Measurements from ENCODE around the gene MMAB.

Gene MMAB

GRCh38 chr12:109586385-109587296 is 13.3 kb upstream of the MMAB start:
- no peak for DNase-seq (ENCODE audit: extremely low read depth in 1 of 2, low read depth in 1 of 2)

DNA sequence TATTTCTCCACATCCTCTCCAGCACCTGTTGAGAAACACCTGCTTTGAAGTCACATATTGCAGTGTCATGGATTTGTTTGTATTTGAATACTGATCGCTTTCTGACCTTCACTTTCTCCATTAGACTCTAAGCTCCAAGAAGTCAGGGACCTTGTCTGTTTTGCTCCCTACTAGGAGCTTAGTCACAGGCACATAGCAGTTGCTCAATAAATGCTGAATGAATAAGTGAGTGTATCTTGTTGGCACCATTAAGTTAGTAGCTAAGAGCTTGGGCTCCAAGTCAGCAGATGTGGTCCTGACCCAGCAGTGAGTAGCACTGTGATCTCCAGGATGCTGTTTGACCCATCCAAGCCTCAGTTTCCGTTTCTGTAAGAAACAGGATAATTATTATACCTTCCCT is 10.4 kb upstream of the MMAB start:
- no peak for DNase-seq (ENCODE audit: extremely low read depth in 1 of 2, low read depth in 1 of 2)

DNA sequence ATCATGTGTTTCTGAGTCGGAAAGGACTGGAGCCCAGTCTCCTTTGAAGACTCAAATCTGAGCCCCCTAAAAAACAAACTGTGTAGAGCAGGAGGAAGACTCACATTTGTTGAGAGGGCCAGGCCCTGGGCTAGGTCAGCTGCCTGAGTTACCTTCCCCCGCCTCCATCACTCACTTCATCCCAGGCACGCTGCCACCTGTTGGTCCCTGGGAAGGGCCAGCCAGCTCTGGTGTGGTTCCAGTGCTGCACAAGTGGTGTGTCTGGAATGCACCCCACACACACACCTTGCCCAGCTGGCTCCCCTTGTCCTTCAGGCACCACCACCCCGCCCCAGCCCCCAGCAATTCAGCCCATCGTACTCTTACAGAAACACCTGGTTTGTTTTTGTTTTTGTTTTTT is 9.3 kb upstream of the MMAB start:
- DNase-seq (ENCODE audit: extremely low read depth in 1 of 2, low read depth in 1 of 2): no peak

DNA sequence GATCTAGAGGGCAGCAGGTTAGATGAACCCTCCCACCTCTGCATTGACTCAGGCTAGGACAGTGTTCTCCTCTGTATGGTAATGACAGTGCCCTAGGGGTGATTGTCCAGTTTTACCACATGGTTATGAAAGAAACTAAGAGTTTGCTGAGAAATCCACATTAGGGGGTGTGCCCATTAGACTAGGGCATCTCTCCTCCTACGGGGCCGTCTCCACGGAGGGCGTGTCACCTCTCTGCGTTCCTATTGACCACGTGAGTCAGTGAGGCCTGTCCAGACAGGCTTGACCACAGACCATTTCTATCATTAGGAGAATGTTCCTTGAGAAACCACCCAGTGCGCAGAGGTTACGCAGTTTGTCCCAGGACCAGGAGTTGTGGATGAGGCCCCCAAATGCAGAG is 8.6 kb upstream of the MMAB start:
- no peak for DNase-seq (ENCODE audit: extremely low read depth in 1 of 2, low read depth in 1 of 2)

- no peak for DNase-seq (ENCODE audit: extremely low read depth in 1 of 2, low read depth in 1 of 2)
Observed at GRCh38 chr12:109581334-109581691, 8.0 kb upstream of the MMAB start.

- no peak for DNase-seq (ENCODE audit: extremely low read depth in 1 of 2, low read depth in 1 of 2)
Observed at GRCh38 chr12:109580684-109581333, 7.5 kb upstream of the MMAB start.

DNA sequence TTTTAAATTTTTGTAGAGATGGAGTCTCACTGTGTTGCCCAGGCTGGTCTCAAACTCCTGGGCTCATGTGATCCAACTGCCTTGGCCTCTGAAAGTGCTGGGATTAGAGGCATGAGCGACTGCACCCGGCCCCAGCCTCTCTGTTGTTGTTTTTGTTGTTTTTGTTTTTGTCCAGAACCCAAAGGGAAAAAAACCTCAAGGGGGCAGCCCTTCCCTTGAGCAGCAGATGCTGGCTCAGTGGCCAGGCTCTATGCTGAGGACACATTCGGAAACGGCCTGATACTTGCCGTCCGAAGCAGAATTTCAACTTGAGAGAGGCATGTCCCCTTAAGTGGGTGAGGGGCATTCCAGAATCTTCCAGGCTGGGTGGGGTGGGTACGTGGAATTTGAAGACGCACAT is 7.0 kb upstream of the MMAB start:
- DNase-seq (ENCODE audit: extremely low read depth in 1 of 2, low read depth in 1 of 2): no peak

- DNase-seq (ENCODE audit: extremely low read depth in 1 of 2, low read depth in 1 of 2): no peak
Observed at GRCh38 chr12:109579639-109580038, 6.3 kb upstream of the MMAB start.

DNA sequence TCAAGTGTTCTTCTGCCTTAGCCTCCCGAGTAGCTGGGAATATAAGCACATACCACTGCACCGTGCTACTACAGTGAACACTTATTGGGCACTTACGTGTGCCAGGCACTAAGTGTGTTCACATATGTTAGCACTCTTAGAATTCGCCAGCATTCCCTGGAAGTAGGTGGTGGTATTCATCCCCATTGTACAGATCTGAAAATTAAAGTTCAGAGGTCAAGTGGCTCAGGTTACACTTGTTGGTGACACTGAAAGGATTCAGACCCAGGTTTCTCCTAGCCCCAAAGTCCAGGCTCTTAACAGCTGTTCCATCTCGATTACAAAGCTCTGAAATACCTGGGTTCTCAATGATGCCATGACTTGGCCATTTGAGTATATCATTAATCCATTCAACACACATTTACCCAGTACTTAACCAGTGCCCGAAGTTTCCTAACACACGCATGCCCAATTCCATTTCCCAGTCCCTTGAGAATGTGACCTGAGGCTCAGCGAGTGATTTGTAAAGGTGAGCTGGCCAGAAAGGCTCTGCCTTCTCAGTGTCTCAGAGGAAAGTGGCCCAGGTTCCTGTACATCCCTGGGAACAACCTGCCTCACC is 5.1 kb upstream of the MMAB start:
- DNase-seq (ENCODE audit: extremely low read depth in 1 of 2, low read depth in 1 of 2): no peak

DNA sequence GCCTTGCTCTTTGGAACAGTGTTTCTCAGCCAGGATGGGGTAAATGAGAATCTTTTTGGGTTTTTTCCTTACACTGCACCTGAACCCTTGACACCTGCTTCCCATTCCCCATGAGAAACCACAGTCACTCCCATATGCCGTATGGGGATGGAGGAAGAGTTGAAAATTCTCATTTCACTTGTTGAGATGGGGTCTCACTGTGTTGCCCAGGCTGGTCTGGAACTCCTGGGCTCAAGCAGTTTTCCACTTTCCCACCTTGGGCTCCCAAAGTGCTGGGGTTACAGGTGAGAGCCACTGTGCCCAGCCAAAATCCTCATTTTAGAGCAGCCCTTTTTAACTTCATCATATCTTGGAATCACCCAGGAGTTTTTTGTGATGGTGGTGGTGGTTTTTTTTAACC is 4.0 kb upstream of the MMAB start:
- no peak for DNase-seq (ENCODE audit: extremely low read depth in 1 of 2, low read depth in 1 of 2)

DNA sequence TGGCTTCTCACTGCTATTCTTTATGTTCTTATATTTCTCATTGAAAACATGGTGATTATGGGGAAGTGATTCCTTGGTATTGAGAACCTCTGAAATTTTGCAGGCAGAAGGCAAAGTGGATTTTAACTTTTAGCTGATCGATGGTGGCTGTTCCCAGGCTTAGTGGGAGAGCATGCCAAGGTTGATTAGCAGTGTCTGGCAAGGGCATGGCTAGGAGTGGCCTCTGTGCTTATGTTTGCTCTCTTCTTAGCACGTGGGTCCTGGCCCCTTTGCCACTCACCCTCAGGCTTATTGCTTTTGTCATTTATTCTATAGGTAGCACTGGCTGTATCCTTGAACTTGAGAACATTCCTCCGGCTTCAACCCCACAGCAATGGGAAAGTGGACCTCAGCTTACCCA is 2.4 kb upstream of the MMAB start:
- no peak for DNase-seq (ENCODE audit: extremely low read depth in 1 of 2, low read depth in 1 of 2)

GRCh38 chr12:109573914-109574244 is 575 bp upstream of the MMAB start:
- no peak for DNase-seq (ENCODE audit: extremely low read depth in 1 of 2, low read depth in 1 of 2)

DNA sequence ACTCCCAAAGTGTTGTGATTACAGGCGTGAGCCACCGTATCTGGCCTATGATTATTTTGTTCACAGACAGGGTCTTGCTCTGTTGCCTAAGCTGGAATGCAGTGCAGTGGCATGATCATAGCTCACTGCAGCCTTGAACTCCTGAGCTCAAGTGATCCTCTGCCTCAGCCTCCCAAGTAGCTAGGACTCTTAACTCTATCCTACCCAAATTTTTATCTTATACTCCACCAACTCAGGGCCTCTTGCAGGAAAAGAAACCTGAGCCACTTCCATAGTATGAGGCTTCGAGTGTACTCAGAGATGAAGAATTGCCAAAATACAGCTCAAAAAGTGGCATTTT is 828 bp downstream of the MMAB start:
- DNase-seq (ENCODE audit: extremely low read depth in 1 of 2, low read depth in 1 of 2): no peak

DNA sequence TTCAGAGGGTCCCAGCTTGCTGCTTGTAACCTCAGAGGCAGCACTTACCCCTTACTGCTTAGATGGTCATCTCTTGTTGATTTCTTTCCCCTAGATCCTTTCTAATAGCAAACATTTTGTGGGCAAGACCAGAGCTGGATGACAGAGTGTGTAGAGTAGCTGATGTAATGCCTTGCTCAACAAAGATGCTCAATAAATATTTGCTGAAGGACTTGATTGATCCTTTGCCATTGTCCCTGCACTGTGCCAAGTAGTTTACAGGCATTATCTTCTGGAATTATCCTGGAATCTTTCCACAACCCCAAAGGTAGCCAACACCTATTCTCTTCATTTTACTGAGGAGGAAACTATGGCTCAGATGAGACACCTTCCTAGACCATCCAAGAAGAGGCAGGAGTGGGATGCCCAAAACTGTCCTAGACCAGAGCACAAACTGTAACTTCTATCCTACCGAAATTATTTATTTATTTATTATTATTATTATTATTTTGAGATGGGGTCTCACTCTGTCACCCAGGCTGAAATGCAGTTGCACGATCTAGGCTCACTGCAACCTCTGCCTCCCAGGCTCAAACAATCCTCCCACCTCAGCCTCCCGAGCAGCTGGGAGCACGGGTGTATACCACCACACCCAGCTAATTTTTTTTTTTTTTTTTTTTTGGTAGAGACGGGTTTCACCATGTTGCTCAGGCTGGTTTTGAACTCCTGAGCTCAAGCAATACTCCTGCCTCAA is 1.4 kb downstream of the MMAB start:
- DNase-seq (ENCODE audit: extremely low read depth in 1 of 2, low read depth in 1 of 2): no peak

- DNase-seq (ENCODE audit: extremely low read depth in 1 of 2, low read depth in 1 of 2): no peak
Observed at GRCh38 chr12:109568486-109568885, 4.8 kb downstream of the MMAB start.

DNA sequence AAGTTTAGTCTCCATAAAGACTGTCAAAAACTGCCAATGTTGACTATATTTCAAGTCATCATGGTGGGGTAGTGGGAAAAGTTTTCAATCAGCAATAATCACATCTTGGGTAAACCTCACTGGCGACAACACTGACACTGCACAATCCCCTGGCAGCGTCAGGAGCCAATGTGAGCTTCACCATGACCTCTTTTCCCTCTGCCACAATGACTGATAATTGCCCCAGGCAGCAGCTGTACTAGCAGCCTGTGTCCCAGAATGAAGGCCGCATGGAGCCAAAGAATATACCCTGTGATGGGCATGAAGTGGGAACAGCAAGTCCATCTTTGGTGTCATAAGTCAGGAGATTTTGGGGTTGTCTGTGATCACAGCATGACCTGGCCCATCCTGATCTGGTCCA is 5.3 kb downstream of the MMAB start:
- no peak for DNase-seq (ENCODE audit: extremely low read depth in 1 of 2, low read depth in 1 of 2)

- no peak for DNase-seq (ENCODE audit: extremely low read depth in 1 of 2, low read depth in 1 of 2)
Observed at GRCh38 chr12:109567296-109567695, 6.0 kb downstream of the MMAB start.

GRCh38 chr12:109566424-109566823 is 6.9 kb downstream of the MMAB start:
- DNase-seq (ENCODE audit: extremely low read depth in 1 of 2, low read depth in 1 of 2): no peak

- no peak for DNase-seq (ENCODE audit: extremely low read depth in 1 of 2, low read depth in 1 of 2)
Observed at GRCh38 chr12:109563291-109564284, 9.7 kb downstream of the MMAB start.

GRCh38 chr12:109562871-109563270 is 10.4 kb downstream of the MMAB start:
- DNase-seq (ENCODE audit: extremely low read depth in 1 of 2, low read depth in 1 of 2): no peak

DNA sequence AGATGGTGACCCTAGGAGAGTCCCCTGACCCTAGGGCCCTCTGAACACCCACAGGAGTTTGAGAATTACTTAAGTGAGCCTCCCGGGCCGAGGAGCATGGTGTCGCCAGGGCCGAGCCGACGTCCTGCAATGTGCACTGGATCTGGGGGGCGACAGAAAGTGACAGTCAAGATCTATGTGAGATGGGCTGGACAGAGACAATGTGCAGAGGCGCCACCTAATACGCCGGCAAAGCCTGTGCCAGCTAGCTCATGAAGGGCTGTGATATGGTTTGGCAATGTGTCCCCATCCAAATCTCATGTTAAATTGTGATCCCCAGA is 11.6 kb downstream of the MMAB start:
- DNase-seq (ENCODE audit: extremely low read depth in 1 of 2, low read depth in 1 of 2): no peak

Measured in stimulated activated CD8-positive, alpha-beta memory T cell treated with anti-CD3 and anti-CD28 coated beads, Interleukin-7, amount 100 ng/mL, for 48 hours (primary cell).